Activated CD4-positive, alpha-beta T cell treated with anti-CD3 and anti-CD28 coated beads, Interleukin-2, Interleukin-4, amounts not matched to agents 100 ng/mL and 50 ng/mL, durations not matched to agents 16 hours and 8 hours (primary cell): ENCODE results near the gene MRPL38.

Source experiments
- DNase-seq: peaks from one replicate; pipeline ENCODE4 v3.0.0-alpha.2; 2020; ENCODE audit warnings: low spot score

The MRPL38 gene

GRCh38 chr17:75919611-75920010 is 14.9 kb upstream of the MRPL38 start:
- DNase-seq, result no peak

- no peak for DNase-seq
Observed at GRCh38 chr17:75917917-75918445, 13.3 kb upstream of the MRPL38 start.

GRCh38 chr17:75917141-75917916 is 12.6 kb upstream of the MRPL38 start:
- DNase-seq, result no peak

GRCh38 chr17:75915268-75915667 is 10.6 kb upstream of the MRPL38 start:
- no peak for DNase-seq

- no peak for DNase-seq
Observed at GRCh38 chr17:75914643-75915267, 10.1 kb upstream of the MRPL38 start.

GRCh38 chr17:75913537-75914210 is 9.0 kb upstream of the MRPL38 start:
- DNase-seq, result no peak

GRCh38 chr17:75910699-75911098 is 6.0 kb upstream of the MRPL38 start:
- DNase-seq, result no peak

- DNase-seq, result no peak
Observed at GRCh38 chr17:75909812-75910274, 5.2 kb upstream of the MRPL38 start.

- DNase-seq, result no peak
Observed at GRCh38 chr17:75909051-75909811, 4.5 kb upstream of the MRPL38 start.

- DNase-seq, result no peak
Observed at GRCh38 chr17:75908201-75908600, 3.5 kb upstream of the MRPL38 start.

- DNase-seq, result no peak
Observed at GRCh38 chr17:75906143-75906884, 1.6 kb upstream of the MRPL38 start.

- DNase-seq, result no peak
Observed at GRCh38 chr17:75902406-75902805, 2.3 kb downstream of the MRPL38 start.

- DNase-seq, result no peak
Observed at GRCh38 chr17:75901727-75902126, 3.0 kb downstream of the MRPL38 start.

- no peak for DNase-seq
Observed at GRCh38 chr17:75900691-75901533, 3.8 kb downstream of the MRPL38 start.

GRCh38 chr17:75899767-75900468 is 4.8 kb downstream of the MRPL38 start:
- no peak for DNase-seq

GRCh38 chr17:75899353-75899752 is 5.3 kb downstream of the MRPL38 start:
- DNase-seq, result no peak

- DNase-seq, result no peak
Observed at GRCh38 chr17:75898791-75899190, 5.9 kb downstream of the MRPL38 start.

- DNase-seq, result no peak
Observed at GRCh38 chr17:75898065-75898464, 6.6 kb downstream of the MRPL38 start.

GRCh38 chr17:75897160-75898019 is 7.3 kb downstream of the MRPL38 start:
- no peak for DNase-seq
